Stimulated activated CD8-positive, alpha-beta memory T cell treated with anti-CD3 and anti-CD28 coated beads, Interleukin-12 subunit alpha, Interleukin-12 subunit beta, amount 100 ng/mL, for 24 hours (primary cell): Measurements from ENCODE around the gene OR10C1.
"Not testable (repeated sequence)": the region's sequence is repeated elsewhere in the genome, so short reads cannot be mapped to it uniquely, and the experiment has no call there.

Experiments
- DNase-seq: peaks from one replicate; pipeline ENCODE4 v3.0.0-alpha.2; 2020; ENCODE audit errors: extremely low read depth

OR10C1 gene

GRCh38 chr6:29439006-29439405 is at the start of gene OR10C1:
TSS of gene OR10C1 (plus strand) at chr6:29439306. CDS start at chr6:29440016, 710 bp downstream.
- DNase-seq, result no peak

GRCh38 chr6:29395331-29395730 is 43.8 kb upstream of the OR10C1 start, which contains the start of gene OR12D2:
TSS of gene OR12D2 (plus strand) at chr6:29395631. CDS start at chr6:29396700, 1,069 bp downstream.
- DNase-seq, result no peak

- no peak for DNase-seq
Observed at GRCh38 chr6:29399525-29399924, 39.6 kb upstream of the OR10C1 start.

GRCh38 chr6:29403801-29404200 is 35.3 kb upstream of the OR10C1 start:
- no peak for DNase-seq

- DNase-seq, result no peak
Observed at GRCh38 chr6:29414588-29414987, 24.5 kb upstream of the OR10C1 start, which contains the start of gene OR12D1. TSS of gene OR12D1 (plus strand) at chr6:29414928.

- DNase-seq, result no peak
Observed at GRCh38 chr6:29419516-29419915, 19.6 kb upstream of the OR10C1 start.

- DNase-seq, result no peak
Observed at GRCh38 chr6:29424168-29424567, 14.9 kb upstream of the OR10C1 start.

GRCh38 chr6:29424575-29424974 is 14.5 kb upstream of the OR10C1 start:
- DNase-seq, result no peak

GRCh38 chr6:29425075-29425474 is 14.0 kb upstream of the OR10C1 start:
- no peak for DNase-seq

- no peak for DNase-seq
Observed at GRCh38 chr6:29426654-29427053, 12.5 kb upstream of the OR10C1 start.

- not testable (repeated sequence) for DNase-seq
Observed at GRCh38 chr6:29436730-29437129, 2.4 kb upstream of the OR10C1 start.

- DNase-seq, result no peak
Observed at GRCh38 chr6:29442719-29443118, 3.6 kb downstream of the OR10C1 start.

GRCh38 chr6:29444031-29444430 is 4.9 kb downstream of the OR10C1 start:
- DNase-seq, result not testable (repeated sequence)

- no peak for DNase-seq
Observed at GRCh38 chr6:29447670-29448069, 8.6 kb downstream of the OR10C1 start.

- DNase-seq, result no peak
Observed at GRCh38 chr6:29451471-29452193, 12.5 kb downstream of the OR10C1 start.

- DNase-seq, result no peak
Observed at GRCh38 chr6:29456971-29457370, 17.9 kb downstream of the OR10C1 start, which contains the start of the genes OR11A1 and OR2H1. TSS of gene OR11A1 (minus strand) at chr6:29457071. CDS start at chr6:29427641, 29,430 bp downstream. TSS of gene OR2H1 (plus strand) at chr6:29457155. CDS start at chr6:29461770, 4,615 bp downstream.

GRCh38 chr6:29461021-29461814 is 22.1 kb downstream of the OR10C1 start:
- no peak for DNase-seq

- no peak for DNase-seq
Observed at GRCh38 chr6:29462022-29462421, 22.9 kb downstream of the OR10C1 start.

- DNase-seq, result no peak
Observed at GRCh38 chr6:29465279-29465678, 26.2 kb downstream of the OR10C1 start.

- DNase-seq, result no peak
Observed at GRCh38 chr6:29465801-29466200, 26.7 kb downstream of the OR10C1 start.

GRCh38 chr6:29466241-29466640 is 27.1 kb downstream of the OR10C1 start:
- DNase-seq, result no peak

GRCh38 chr6:29474996-29475395 is 35.9 kb downstream of the OR10C1 start:
- no peak for DNase-seq
